Ovary (tissue), 9 donors: ENCODE measurements around the gene DUSP2. TPM values are rescaled to one million over a fixed set of nuclear protein-coding genes. Genes with fewer than 3 reads are reported as not detected.

ENCODE experiments used
- DNase-seq, 5 donors: peaks; one replicate each; pipeline ENCODE4 v3.0.0-alpha.2; 2019 to 2020
- H3K27ac ChIP-seq, 2 donors: fragments of 200-600 bp; one replicate each; pipeline versions ENCODE4 v1.5.1 to v1.8.0; 2019 to 2022
- H3K27me3 ChIP-seq: fragments of 200-600 bp; one replicate; pipeline ENCODE4 v1.8.0; 2022
- H3K36me3 ChIP-seq: fragments of 200-600 bp; sonication (generic); one replicate; pipeline ENCODE4 v1.5.1; 2019
- H3K4me1 ChIP-seq: one replicate; pipeline ENCODE4 v1.8.1; 2013; ENCODE audit warnings: mild to moderate bottlenecking, moderate library complexity; ENCODE audit not compliant: insufficient read depth
- H3K4me3 ChIP-seq: fragments of 200-600 bp; sonication (generic); one replicate; pipeline ENCODE4 v1.5.1; 2017
- H3K9me3 ChIP-seq, 2 donors: fragments of 200-600 bp in 1 of 2; sonication (generic) in 1 of 2; one replicate each; pipeline versions ENCODE4 v1.5.1 to v1.8.1; 2013 to 2019; ENCODE audit warnings: mild to moderate bottlenecking in 1 of 2, moderate library complexity in 1 of 2
- EP300 ChIP-seq: sonication (generic); formaldehyde crosslinking; IDR thresholded peaks from one replicate; pipeline ENCODE4 v1.6.1; 2017; ENCODE audit warnings: antibody characterized with exemption
- POLR2A ChIP-seq: fragments of 450-650 bp; IDR thresholded peaks from one replicate; pipeline ENCODE4 v1.6.1; 2017; ENCODE audit warnings: antibody characterized with exemption, mild to moderate bottlenecking, moderate library complexity
- WGBS, 3 donors: extraction: QIAGEN DNeasy Blood & Tissue Kit in 1 of 3; methylation state at CpG; one replicate each; pipeline versions ENCODE4 v1.1.5 to v1.1.7; 2013 to 2017; 5-methylcytosine and 5-hydroxymethylcytosine counted together
- intact Hi-C, 4 donors: fragments of 100-400 bp; cut with DNase I; formaldehyde crosslinking; loops; one replicate each; pipeline versions ENCODE4 v1.11.0 to v1.15.1; 2022 to 2023
- polyA plus RNA-seq, 2 donors: library from polyadenylated mRNA; stranded (reverse); fragments of 200-250 nt in 1 of 2; fragments of 350-450 nt in 1 of 2; fragmentation: Illumina TruSeq in 1 of 2; extraction: RNeasy Lipid Tissue Mini Kit (QIAGEN cat#74804) in 1 of 2; gene quantifications; one replicate each; pipeline ENCODE4 v1.2.3, GENCODE V29; 2013 to 2014
- total RNA-seq, 7 donors: library from RNA; depleted of rRNA in 2 of 7; stranded (reverse); fragments of >200 nt in 2 of 7; fragmentation: NEBNext Ultra II Directional in 3 of 7; extraction: Animal tissue kit (Norgen Biotek cat#: 25700) in 3 of 7; gene quantifications; one replicate each; pipeline versions ENCODE4 v1.1.0 to v1.2.4, GENCODE V29; 2016 to 2023
- TF ChIP-seq, protein P1 (sequence below), 3 donors: fragments of 450-650 bp in 2 of 3; fragments of 200-600 bp in 1 of 3; IDR thresholded peaks; one replicate each; pipeline versions ENCODE4 v1.5.1 to v1.8.0; 2016 to 2022; ENCODE audit warnings: antibody characterized with exemption in 3 of 3, mild to moderate bottlenecking in 1 of 3
- donor health status: DM: no; HTN: no; CAD: no; lungs with moderate emphysema.
- donor health status: DM: no; HTN: no; CAD: no.
- donor health status: Bipolar disorder and iron deficiency.
- donor health status: DM: yes; HTN: yes; CAD: no.
- donor health status: DM: no; HTN: no; CAD: no.
- donor health status: DM: yes; HTN: yes; CAD: no.

DUSP2 gene
- total and polyA plus RNA-seq, 9 donors: 0.52 to 111 (median 3.1) TPM

- Histone ChIP-seq H3K27me3 (no peaks in the 10 kb centered on the region), H3K9me3 (no peaks in the 10 kb centered on the region), H3K27ac (no peak overlapping the region), H3K36me3 (no peaks in the 10 kb centered on the region), H3K4me1 (no peaks in the 10 kb centered on the region), H3K4me3 (no peak overlapping the region)
- intact Hi-C loops: no loop called here
- 84 to 91% (median 85%) methylated on average over 7 of the region's 7 CpGs for WGBS, 3 donors
- DNase-seq: no peak
- no peak for TF ChIP-seq POLR2A
- TF ChIP-seq, protein P1, sequence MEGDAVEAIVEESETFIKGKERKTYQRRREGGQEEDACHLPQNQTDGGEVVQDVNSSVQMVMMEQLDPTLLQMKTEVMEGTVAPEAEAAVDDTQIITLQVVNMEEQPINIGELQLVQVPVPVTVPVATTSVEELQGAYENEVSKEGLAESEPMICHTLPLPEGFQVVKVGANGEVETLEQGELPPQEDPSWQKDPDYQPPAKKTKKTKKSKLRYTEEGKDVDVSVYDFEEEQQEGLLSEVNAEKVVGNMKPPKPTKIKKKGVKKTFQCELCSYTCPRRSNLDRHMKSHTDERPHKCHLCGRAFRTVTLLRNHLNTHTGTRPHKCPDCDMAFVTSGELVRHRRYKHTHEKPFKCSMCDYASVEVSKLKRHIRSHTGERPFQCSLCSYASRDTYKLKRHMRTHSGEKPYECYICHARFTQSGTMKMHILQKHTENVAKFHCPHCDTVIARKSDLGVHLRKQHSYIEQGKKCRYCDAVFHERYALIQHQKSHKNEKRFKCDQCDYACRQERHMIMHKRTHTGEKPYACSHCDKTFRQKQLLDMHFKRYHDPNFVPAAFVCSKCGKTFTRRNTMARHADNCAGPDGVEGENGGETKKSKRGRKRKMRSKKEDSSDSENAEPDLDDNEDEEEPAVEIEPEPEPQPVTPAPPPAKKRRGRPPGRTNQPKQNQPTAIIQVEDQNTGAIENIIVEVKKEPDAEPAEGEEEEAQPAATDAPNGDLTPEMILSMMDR (IDR thresholded peaks at IDR 0.05): no peak
- TF ChIP-seq EP300: no peak
Measured at GRCh38 chr2:96153291-96153713, 8.1 kb upstream of the DUSP2 start.

DNA sequence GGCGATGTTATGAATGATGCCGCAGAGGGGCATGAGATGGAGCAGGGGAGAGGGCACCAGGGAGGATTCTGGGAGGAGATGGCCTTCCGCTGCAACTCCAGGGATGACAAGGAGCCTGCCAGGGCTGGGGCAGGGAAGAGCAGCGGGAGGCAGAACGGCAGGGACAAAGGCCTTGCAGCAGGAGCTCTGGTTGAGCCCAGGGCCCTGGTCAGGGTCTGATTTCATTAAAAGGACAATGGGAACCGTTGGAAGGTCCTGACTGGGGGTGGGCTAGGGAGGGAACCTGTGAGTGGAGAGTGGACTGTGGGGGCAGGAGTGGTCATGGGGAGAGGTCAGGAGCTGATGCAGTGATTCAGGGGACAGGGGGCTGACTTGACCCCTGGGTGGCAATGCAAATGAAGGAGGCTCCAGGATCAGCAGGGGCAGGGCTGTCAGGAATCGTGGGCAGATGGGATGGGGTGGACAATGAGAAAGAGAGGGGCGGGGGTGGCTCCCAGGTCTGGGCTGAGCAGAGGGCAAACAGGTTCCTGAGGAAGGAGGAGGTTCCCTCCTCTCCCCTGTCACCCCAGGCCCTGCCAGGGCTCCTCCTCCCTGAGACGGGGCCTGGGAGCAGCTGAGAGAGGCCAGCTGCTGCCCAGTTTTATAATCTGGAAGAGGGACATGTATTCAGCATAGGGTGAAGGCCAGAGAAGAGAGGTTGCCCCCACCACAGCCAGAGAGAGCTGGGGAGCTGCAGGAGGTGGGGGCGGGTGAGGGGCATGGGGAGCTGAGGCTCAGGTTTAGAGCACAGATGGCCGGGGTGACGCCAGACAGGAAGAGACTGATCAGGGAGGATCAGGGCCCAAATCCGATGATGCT, 7.3 kb upstream of the DUSP2 start:
- DNase-seq: no peak
- WGBS, 3 donors: 56 to 65% (median 57%) methylated on average over 13 of the region's 13 CpGs

DNA sequence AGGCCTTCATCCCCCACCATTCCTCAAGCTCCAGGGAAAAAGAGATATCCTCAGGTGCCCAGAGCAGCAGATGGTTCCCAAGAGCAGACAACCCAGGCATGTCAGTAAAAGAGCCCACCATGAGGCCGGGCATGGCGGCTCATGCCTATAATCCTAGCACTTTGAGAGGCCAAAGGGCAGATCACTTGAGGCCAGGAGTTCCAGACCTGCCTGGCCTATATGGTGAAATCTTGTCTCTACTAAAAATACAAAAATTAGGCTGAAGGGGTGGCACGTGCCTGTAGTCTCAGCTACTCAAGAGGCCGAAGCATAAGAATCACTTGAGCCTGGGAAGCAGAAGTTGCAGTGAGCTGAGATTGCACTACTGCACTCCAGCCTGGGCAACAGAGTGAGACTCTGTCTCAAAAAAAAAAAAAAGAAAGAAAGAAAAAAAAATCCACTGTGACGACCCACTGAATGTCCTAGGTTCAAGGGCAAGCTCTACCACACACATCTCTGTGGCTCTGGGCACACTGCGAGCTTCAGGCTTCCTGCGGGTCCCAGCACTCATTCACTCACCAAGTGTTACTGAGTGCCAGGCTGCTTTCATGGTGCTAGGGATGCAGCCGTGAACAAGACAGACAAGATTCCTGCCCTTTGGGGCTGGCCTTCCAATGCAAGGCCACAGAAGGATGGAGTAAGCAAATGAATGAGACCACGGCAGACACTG, 6.5 kb upstream of the DUSP2 start:
- H3K4me3 ChIP-seq: no peak overlapping the region
- no peaks in the 10 kb centered on the region for H3K9me3 ChIP-seq
- TF ChIP-seq, protein P1 (IDR thresholded peaks at IDR 0.05): no peak
- TF ChIP-seq EP300 (no peak), POLR2A (no peak)
- H3K27ac ChIP-seq: no peak overlapping the region
- intact Hi-C loops: no loop called here
- 87 to 92% (median 91%) methylated on average over 9 of the region's 9 CpGs for WGBS, 3 donors
- H3K36me3 ChIP-seq: no peaks in the 10 kb centered on the region
- H3K27me3 ChIP-seq: no peaks in the 10 kb centered on the region
- no peak for DNase-seq
- no peaks in the 10 kb centered on the region for H3K4me1 ChIP-seq

More for the DNA sequence above, 7.3 kb upstream of the DUSP2 start:
- no peak overlapping the region for H3K4me3 ChIP-seq
- H3K36me3 ChIP-seq: no peaks in the 10 kb centered on the region
- H3K27me3 ChIP-seq: no peaks in the 10 kb centered on the region
- intact Hi-C loops: no loop called here
- H3K9me3 ChIP-seq: no peaks in the 10 kb centered on the region
- no peak overlapping the region for H3K27ac ChIP-seq
- no peaks in the 10 kb centered on the region for H3K4me1 ChIP-seq
- TF ChIP-seq, protein P1 (IDR thresholded peaks at IDR 0.05): no peak
- TF ChIP-seq POLR2A (no peak), EP300 (no peak)

GRCh38 chr2:96150791-96151594, 5.8 kb upstream of the DUSP2 start:
- TF ChIP-seq EP300: no peak
- no peak for TF ChIP-seq POLR2A
- TF ChIP-seq, protein P1 (IDR thresholded peaks at IDR 0.05): no peak
- H3K36me3 ChIP-seq: no peaks in the 10 kb centered on the region
- no peak for DNase-seq
- intact Hi-C loops: no loop called here
- WGBS, 3 donors: 91 to 94% (median 92%) methylated on average over 13 to 14 of the region's 14 CpGs
- no peaks in the 10 kb centered on the region for H3K4me1 ChIP-seq
- H3K9me3 ChIP-seq: no peaks in the 10 kb centered on the region
- H3K4me3 ChIP-seq: no peak overlapping the region
- no peaks in the 10 kb centered on the region for H3K27me3 ChIP-seq
- H3K27ac ChIP-seq: no peak overlapping the region
